ENCODE data around the gene NUP93.
A peak's percentile ranks its signal among the peaks of the same experiment; 100 is the strongest.
"Not testable (repeated sequence)": the region's sequence is repeated elsewhere in the genome, so short reads cannot be mapped to it uniquely, and the experiment has no call there.

Gene NUP93

DNA sequence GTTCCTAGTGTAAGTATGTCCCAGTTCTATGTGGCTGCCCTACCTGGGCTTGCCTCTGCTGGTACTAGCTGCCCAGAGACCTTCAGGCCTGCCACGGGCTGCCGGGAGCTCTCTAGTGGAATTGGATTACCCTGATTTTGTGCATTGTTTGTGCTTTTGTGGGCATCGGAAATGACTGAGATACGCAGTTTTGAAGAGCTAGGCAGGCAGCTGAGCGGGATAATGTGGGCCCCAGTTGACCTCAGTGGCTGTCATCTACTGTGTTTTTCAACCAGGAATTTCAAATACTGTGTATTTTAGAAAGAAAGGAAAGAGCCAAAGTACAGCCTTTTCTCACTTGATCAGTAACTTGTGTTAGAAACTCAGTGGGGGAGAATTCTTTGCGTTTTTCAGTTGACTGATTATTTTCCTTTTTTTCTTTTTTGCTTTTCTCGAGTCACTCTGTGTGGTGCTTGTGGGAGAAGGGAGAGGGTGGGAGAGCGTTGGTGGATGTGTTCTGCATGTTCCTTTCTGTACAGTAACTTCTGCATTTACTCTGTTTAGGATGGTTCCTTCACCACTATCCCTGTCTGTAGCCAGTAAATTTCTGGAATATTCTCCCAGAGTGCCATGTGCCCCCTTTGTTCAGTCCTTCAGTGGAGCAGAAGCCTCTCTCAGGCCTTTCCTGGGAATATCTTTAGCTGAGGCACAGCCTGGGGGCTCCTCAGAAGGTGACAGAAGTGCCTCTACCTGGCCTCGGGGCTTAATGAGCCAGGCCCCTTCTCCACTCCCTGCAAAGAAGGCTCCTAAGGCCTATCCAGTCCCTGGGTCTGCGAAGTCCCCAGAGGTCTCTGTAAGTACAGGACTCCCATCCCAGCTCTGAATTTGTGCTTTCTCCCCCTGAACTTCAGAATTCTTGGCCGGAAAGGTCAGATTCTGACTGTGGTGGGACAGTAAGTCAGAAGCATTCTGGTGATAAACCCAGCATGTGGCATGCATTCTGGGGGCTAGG lies 120.1 kb downstream of the NUP93 start:
- no peak for DNase-seq (ENCODE audit: low read depth in 2 of 2)

- DNase-seq (ENCODE audit: low read depth in 2 of 2): no peak
These were observed 121.9 kb downstream of the NUP93 start for GRCh38 chr16:56851671-56852400.

DNA sequence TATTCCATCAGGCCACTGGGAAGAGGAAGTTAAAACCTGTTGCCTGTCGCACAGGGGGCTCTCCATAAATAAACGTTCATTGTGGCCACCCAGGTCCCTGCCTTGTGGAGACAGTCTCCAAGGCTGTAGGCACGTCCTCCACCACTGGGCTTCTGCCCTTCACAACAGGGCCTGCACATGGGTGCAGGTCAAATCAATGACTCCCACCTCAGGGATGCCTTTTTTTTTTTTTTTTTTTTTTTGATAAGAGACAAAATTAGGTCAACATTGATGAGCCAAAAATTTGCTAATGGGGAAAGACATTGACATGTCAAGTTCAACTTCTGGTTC lies 122.4 kb downstream of the NUP93 start:
- no peak for DNase-seq (ENCODE audit: low read depth in 2 of 2)

DNA sequence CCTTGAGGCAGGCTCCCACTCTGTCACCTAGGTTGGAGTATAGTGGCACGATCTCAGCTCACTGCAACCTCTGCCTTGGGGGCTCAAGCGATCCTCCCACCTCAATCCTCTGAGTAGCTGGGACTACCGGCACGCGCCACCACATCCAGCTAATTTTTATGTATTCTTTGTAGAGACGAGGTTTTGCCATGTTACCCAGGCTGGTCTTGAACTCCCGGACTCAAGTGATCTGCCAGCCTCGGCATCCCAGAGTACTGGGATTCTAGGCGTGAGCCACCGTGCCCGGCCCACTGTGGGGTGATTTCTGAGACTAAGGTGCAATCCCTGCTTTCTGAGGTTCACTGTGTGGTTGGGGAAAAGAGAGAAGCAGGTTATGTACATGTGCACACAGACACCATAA lies 123.0 kb downstream of the NUP93 start:
- DNase-seq (ENCODE audit: low read depth in 2 of 2): no peak

DNA sequence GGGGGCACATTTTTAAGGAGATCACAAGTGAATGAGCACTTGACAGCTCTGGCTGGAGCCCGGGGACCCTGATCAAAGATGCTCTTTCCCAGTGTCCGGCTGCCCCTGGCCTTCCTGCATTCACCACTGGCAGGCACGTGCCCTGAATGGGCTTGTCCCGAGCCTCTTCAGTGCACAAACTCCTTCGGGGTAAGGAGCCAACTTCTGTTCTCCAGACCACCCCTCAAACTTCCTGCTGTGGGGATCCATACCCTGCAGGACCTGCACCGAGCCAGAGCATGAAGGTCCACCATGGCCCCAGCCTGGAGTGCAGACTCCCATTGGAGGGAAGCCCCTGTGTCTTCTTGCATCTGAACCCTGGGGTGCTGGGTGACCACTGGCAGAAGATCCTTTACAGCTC lies 125.3 kb downstream of the NUP93 start:
- DNase-seq (ENCODE audit: low read depth in 2 of 2): no peak

- no peak for DNase-seq (ENCODE audit: low read depth in 2 of 2)
These were observed 126.0 kb downstream of the NUP93 start for GRCh38 chr16:56855946-56856345.

- no peak for DNase-seq (ENCODE audit: low read depth in 2 of 2)
These were observed 127.0 kb downstream of the NUP93 start for GRCh38 chr16:56856876-56857447.

DNA sequence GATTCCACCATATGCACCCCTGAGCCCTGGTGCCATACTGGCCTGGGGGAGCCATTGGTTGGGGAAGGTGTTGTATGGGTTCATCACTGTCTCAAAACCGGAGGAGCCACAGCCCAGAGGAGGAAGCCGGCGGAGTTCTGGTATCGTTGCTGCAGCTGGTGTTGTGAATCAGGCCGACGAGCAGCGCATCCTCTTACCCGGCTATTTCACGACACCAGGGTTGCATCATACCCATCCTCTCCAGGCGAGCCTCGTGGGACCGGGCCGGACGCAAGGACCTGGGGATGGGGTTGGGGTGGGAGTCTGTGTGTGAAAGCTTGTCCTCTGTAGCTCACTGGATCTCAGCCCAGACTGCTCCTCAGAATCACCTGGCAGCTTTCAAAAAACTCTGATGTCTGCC lies 128.4 kb downstream of the NUP93 start:
- DNase-seq (ENCODE audit: low read depth in 2 of 2): no peak

- no peak for DNase-seq (ENCODE audit: low read depth in 2 of 2)
These were observed 129.7 kb downstream of the NUP93 start for GRCh38 chr16:56859636-56860035.

DNA sequence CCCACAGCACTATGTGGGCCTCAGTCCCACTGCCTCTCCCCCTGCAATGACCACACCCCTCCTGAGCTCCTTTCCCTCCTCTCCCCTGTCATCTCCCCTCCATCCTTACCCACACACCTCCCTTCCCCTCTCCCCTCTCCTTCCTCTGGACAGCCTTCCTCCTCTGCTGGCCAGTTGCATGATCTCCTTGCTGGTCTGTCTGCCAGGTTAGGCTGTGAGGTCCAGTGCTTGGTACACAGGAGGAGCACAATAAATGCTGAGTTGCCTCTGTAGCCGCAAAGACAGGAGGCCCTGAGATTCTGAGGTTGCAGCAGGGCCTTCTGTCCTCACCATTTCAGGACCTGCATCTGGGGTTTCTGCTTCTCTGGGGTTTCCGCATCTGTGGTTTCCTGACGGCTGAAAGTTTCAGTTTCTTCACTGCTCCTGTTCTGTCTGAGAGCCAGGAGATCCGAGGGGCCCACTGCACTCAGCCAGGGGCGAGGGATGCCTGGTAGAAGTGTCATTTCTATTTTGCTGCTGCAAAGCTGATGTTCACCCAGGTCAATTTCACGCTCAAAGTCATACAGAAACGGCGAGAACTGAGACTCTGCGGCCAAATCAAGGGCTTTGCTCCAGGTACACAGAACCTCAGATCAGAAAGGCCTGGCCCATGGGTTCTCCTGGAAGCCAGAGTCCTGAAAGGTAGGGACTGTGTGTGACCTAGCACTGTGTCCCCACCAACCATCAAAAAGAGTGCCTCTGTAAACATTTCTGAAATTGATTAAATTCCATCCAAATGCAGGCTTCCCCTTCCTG lies 130.5 kb downstream of the NUP93 start:
- peak in 1 of 2 experiments; percentile 6 for DNase-seq (ENCODE audit: low read depth in 2 of 2)

- no peak for DNase-seq (ENCODE audit: low read depth in 2 of 2)
These were observed 131.2 kb downstream of the NUP93 start for GRCh38 chr16:56861092-56861610.

GRCh38 chr16:56861756-56862155 lies 131.8 kb downstream of the NUP93 start:
- DNase-seq (ENCODE audit: low read depth in 2 of 2): no peak

DNA sequence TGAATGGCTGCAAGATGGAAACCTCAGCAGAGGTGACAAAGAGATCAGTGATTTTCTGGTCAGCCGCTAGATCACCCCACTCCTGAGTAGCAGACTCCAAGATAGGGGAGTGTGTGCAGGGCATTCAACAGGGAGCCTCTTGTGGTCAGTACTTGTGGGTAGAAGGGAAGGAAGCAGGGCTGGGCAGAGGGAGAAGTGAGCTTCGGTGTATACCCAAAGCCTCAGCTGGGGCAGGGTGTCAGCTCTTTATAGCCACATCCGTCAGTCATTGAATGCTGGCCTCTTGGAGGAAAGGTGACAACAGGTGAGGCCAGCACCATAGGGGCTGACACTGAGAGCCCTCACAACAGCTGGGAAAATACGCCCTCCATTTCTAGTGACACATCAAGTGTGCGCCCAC lies 132.8 kb downstream of the NUP93 start:
- no peak for DNase-seq (ENCODE audit: low read depth in 2 of 2)

DNA sequence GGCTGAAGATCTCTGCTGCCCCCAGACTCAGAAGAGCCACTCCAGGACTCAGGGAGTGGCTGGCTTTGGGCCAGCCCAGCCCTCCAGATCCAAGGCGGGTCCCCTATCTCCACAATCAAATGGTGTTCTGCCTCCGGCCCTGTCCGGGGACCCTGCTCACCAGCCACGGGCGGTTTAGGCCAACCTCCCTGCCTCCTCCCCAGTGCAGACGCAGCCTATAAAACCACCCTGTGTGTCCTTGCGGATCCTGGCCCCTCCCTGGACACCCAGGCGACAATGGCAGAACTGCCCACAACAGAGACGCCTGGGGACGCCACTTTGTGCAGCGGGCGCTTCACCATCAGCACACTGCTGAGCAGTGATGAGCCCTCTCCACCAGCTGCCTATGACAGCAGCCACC lies 135.0 kb downstream of the NUP93 start, which contains the start of gene SLC12A3:
SLC12A3 (plus strand) TSS at position 248 of the 400 bp plus-strand sequence; CDS start at position 277, 29 bp downstream.
- no peak for DNase-seq (ENCODE audit: low read depth in 2 of 2)

DNA sequence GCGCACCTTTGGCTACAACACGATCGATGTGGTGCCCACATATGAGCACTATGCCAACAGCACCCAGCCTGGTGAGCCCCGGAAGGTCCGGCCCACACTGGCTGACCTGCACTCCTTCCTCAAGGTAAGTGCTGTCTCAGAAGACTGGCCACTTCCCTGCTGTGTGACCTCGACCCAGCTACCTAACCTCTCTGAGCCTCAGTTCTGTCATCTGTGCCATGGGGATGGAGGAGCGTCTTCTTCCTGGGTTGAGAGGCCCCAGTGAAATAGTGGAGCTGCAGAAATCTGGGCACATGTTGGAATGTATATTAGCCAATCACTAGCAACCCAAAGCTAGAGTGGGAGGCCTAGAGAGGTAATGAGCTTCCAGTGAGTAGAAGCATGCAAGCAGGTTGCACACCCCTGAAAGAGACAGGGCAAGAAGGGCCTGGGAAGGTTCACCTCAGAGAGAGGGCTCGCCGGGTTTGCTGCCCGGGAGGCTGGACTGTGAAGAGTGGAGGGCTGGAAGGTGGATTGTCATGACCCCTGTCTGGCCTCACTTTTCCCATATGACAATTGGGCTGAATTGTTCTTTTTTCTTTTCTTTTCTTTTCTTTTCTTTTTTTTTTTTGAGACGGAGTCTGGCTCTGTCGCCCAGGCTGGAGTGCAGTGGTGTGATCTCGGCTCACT lies 135.6 kb downstream of the NUP93 start:
- DNase-seq (ENCODE audit: low read depth in 2 of 2): no peak

DNA sequence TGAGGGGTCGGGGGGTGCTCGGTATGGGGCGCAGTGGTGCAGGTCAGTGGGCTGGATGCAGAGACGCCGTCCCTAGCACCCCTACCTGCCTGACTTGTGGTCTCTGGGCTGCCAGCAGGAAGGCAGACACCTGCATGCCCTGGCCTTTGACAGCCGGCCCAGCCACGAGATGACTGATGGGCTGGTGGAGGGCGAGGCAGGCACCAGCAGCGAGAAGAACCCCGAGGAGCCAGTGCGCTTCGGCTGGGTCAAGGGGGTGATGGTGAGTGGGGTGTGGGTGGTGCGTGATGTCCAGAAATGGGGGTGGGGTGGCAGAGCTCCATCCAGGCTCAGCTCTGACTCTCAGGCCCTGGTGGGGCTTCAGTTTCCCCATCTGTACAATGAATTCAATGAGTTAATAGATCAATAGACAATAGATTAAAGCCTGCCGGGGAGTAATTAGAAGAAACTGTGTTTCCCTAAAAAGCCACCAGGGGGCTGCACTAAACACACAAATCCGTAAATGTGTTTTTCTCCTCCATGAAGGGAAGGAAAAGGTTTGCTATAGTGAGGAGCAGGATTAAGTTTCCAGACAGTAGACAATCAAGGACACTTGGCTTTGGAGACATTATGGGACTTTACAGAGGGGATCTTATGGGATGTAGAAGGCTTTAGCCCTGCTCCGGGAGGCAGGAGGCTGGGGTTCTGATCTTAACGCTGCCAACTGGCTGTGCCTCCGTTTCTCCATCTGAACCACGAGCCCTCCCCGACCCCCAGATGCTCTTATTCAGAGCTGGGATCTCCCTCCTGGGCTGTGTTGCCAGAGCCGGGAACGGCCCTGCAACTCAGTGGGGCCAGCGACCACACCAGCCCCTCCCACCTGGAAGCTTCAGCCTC lies 137.3 kb downstream of the NUP93 start:
- DNase-seq (ENCODE audit: low read depth in 2 of 2): peak in 1 of 2 experiments; percentile 26

DNA sequence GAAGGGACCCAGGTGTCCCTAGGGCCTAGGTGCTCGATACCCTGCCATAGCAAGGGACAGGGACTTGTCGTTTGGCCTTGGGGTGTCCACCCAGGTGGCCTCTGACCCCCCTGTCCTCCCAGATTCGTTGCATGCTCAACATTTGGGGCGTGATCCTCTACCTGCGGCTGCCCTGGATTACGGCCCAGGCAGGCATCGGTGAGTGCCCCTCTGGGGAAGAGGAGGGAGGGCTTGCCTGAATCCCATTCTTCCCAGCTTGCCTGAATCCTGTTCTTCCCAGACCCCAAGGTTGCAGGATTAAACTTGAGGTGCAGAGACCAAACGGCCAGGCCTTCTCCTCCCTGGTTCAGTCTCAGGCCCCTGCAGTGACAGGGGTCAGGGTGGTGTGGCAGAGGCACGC lies 138.2 kb downstream of the NUP93 start:
- DNase-seq (ENCODE audit: low read depth in 2 of 2): no peak

GRCh38 chr16:56868766-56869165 lies 138.8 kb downstream of the NUP93 start:
- not testable (repeated sequence) for DNase-seq (ENCODE audit: low read depth in 2 of 2)

GRCh38 chr16:56869513-56870275 lies 139.8 kb downstream of the NUP93 start:
- DNase-seq (ENCODE audit: low read depth in 2 of 2): peak in 1 of 2 experiments; percentile 28

Measured in stimulated activated CD4-positive, alpha-beta T cell treated with anti-CD3 and anti-CD28 coated beads, Interleukin-12 subunit alpha, Interleukin-12 subunit beta, amount 100 ng/mL, for 24 hours (primary cell).